Prostate gland (tissue), 2 donors: ENCODE data around the gene PLSCR4.

Experiments
- POLR2A ChIP-seq: fragments of 450-650 bp; IDR thresholded peaks from one replicate; pipeline ENCODE4 v1.6.1; 2016; ENCODE audit warnings: antibody characterized with exemption, mild to moderate bottlenecking
- POLR2AphosphoS5 ChIP-seq: sonication (generic); formaldehyde crosslinking; IDR thresholded peaks from one replicate; pipeline ENCODE4 v1.6.1; 2017; ENCODE audit warnings: antibody characterized with exemption
- TF ChIP-seq, protein P1 (sequence below), 4 experiments: fragments of 200-600 bp in 2 of 4; fragments of 450-650 bp in 2 of 4; sonication (generic) in 2 of 4; IDR thresholded peaks; 1 replicate in 3 of 4; 2 replicates in 1 of 4; pipeline ENCODE4 v1.5.1; 2016 to 2019; ENCODE audit warnings: antibody characterized with exemption in 4 of 4, mild to moderate bottlenecking in 2 of 4, moderate library complexity in 2 of 4

DNA sequence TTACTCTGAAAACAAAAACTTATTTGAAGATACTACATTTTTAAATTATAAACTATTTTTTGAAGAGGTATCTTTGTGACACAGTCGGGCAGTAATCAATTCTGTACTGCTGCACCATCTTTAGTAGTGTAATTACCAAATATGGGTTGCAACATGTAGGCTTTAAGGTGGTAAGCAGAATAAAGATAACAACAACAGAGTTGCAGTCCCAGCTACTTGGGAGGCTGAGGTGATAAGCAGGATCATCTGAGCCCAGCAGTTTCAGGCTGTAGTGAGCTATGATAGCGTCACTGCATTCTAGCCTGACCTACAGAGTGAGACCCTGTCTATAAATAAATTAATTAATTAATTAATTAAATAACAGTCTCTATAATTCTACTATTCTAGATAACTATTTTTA lies 95.9 kb downstream of the PLSCR4 start:
- no peak for TF ChIP-seq POLR2A
- TF ChIP-seq, protein P1, sequence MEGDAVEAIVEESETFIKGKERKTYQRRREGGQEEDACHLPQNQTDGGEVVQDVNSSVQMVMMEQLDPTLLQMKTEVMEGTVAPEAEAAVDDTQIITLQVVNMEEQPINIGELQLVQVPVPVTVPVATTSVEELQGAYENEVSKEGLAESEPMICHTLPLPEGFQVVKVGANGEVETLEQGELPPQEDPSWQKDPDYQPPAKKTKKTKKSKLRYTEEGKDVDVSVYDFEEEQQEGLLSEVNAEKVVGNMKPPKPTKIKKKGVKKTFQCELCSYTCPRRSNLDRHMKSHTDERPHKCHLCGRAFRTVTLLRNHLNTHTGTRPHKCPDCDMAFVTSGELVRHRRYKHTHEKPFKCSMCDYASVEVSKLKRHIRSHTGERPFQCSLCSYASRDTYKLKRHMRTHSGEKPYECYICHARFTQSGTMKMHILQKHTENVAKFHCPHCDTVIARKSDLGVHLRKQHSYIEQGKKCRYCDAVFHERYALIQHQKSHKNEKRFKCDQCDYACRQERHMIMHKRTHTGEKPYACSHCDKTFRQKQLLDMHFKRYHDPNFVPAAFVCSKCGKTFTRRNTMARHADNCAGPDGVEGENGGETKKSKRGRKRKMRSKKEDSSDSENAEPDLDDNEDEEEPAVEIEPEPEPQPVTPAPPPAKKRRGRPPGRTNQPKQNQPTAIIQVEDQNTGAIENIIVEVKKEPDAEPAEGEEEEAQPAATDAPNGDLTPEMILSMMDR (IDR thresholded peaks at IDR 0.05), result no peak
- no peak for TF ChIP-seq POLR2AphosphoS5
